ENCODE measurements around the gene FNIP1.
"Not testable (repeated sequence)": the region's sequence is repeated elsewhere in the genome, so short reads cannot be mapped to it uniquely, and the experiment has no call there.

FNIP1 gene

GRCh38 chr5:131682826-131683225, 114.0 kb downstream of the FNIP1 start:
- no peak for FAIRE-seq

GRCh38 chr5:131682175-131682574, 114.6 kb downstream of the FNIP1 start:
- FAIRE-seq, result no peak

- no peak for FAIRE-seq
Observed at GRCh38 chr5:131679911-131680310, 116.9 kb downstream of the FNIP1 start.

GRCh38 chr5:131678273-131678672, 118.5 kb downstream of the FNIP1 start:
- not testable (repeated sequence) for FAIRE-seq

- FAIRE-seq, result no peak
Observed at GRCh38 chr5:131677115-131677514, 119.7 kb downstream of the FNIP1 start.

GRCh38 chr5:131672776-131673175, 124.0 kb downstream of the FNIP1 start:
- no peak for FAIRE-seq

GRCh38 chr5:131671994-131672655, 124.7 kb downstream of the FNIP1 start:
- no peak for FAIRE-seq

- FAIRE-seq, result no peak
Observed at GRCh38 chr5:131671409-131671808, 125.4 kb downstream of the FNIP1 start.

GRCh38 chr5:131664929-131665328, 131.9 kb downstream of the FNIP1 start:
- FAIRE-seq, result no peak

GRCh38 chr5:131661933-131662332, 134.9 kb downstream of the FNIP1 start:
- FAIRE-seq, result no peak

- no peak for FAIRE-seq
Observed at GRCh38 chr5:131659841-131660240, 137.0 kb downstream of the FNIP1 start.

GRCh38 chr5:131659290-131659689, 137.5 kb downstream of the FNIP1 start:
- FAIRE-seq, result no peak

- FAIRE-seq, result no peak
Observed at GRCh38 chr5:131654776-131655175, 142.0 kb downstream of the FNIP1 start.

- no peak for FAIRE-seq
Observed at GRCh38 chr5:131654309-131654708, 142.5 kb downstream of the FNIP1 start.

GRCh38 chr5:131649161-131649560, 147.7 kb downstream of the FNIP1 start:
- no peak for FAIRE-seq

GRCh38 chr5:131647048-131647769, 149.6 kb downstream of the FNIP1 start:
- FAIRE-seq, result no peak

- no peak for FAIRE-seq
Observed at GRCh38 chr5:131644822-131645221, 152.0 kb downstream of the FNIP1 start.

- no peak for FAIRE-seq
Observed at GRCh38 chr5:131644370-131644769, 152.4 kb downstream of the FNIP1 start.

- no peak for FAIRE-seq
Observed at GRCh38 chr5:131641494-131641893, 155.3 kb downstream of the FNIP1 start.

- FAIRE-seq, result no peak
Observed at GRCh38 chr5:131640043-131640856, 156.6 kb downstream of the FNIP1 start.

GRCh38 chr5:131639148-131639547, 157.7 kb downstream of the FNIP1 start:
- no peak for FAIRE-seq

GRCh38 chr5:131637694-131638093, 159.1 kb downstream of the FNIP1 start:
- FAIRE-seq, result no peak

GRCh38 chr5:131635684-131636572, 160.9 kb downstream of the FNIP1 start:
- FAIRE-seq, result no peak

Measured in TTC549 (cell line).